GM23338 (cell line): ENCODE data around the gene FCN1. TPM values are rescaled to one million over a fixed set of nuclear protein-coding genes. Genes with fewer than 3 reads are reported as not detected.

Source experiments
- ATAC-seq: fragments of 200-7000 bp; cut with Tn5 transposase; 3 replicates; pipeline ENCODE4 v1.9.1; 2020
- DNase-seq: peaks from one replicate; pipeline ENCODE4 v3.0.0-alpha.2; 2015; ENCODE audit warnings: low spot score
- H2AFZ ChIP-seq: fragments of 200-600 bp; sonication (generic); 2 replicates; pipeline ENCODE4 v1.8.0; 2016; ENCODE audit warnings: antibody characterized with exemption, mild to moderate bottlenecking, moderate library complexity
- H3F3A ChIP-seq: fragments of 200-600 bp; sonication (generic); replicated peaks from 2 replicates; pipeline ENCODE4 v1.8.0; 2017; ENCODE audit warnings: antibody characterized with exemption, mixed run types, low read depth
- H3K27ac ChIP-seq: fragments of 200-600 bp; sonication (generic); 2 replicates; pipeline ENCODE4 v1.6.1; 2016; ENCODE audit warnings: low read depth
- H3K27me3 ChIP-seq: fragments of 200-600 bp; sonication (generic); 2 replicates; pipeline ENCODE4 v1.8.0; 2016; ENCODE audit warnings: mild to moderate bottlenecking, mixed run types, moderate library complexity; ENCODE audit not compliant: insufficient read depth
- H3K36me3 ChIP-seq: fragments of 200-600 bp; sonication (generic); 2 replicates; pipeline ENCODE4 v1.8.0; 2016; ENCODE audit warnings: mild to moderate bottlenecking; ENCODE audit not compliant: insufficient read depth
- H3K4me1 ChIP-seq: fragments of 200-600 bp; sonication (generic); 2 replicates; pipeline ENCODE4 v1.8.0; 2016; ENCODE audit warnings: mild to moderate bottlenecking, moderate library complexity; ENCODE audit not compliant: insufficient read depth
- H3K4me2 ChIP-seq: fragments of 200-600 bp; sonication (generic); 2 replicates; pipeline ENCODE4 v1.7.1; 2017; ENCODE audit warnings: mixed run types
- H3K4me3 ChIP-seq: fragments of 200-600 bp; sonication (generic); 2 replicates; pipeline ENCODE4 v1.6.1; 2016; ENCODE audit warnings: mixed run types
- H3K79me2 ChIP-seq: fragments of 200-600 bp; sonication (generic); replicated peaks from 2 replicates; pipeline ENCODE4 v1.8.0; 2017; ENCODE audit warnings: mild to moderate bottlenecking; ENCODE audit not compliant: insufficient read depth
- H3K9me2 ChIP-seq: fragments of 200-600 bp; sonication (generic); 2 replicates; pipeline ENCODE4 v1.8.0; 2017; ENCODE audit not compliant: insufficient read depth
- H4K20me1 ChIP-seq: fragments of 200-600 bp; sonication (generic); replicated peaks from 2 replicates; pipeline ENCODE4 v1.8.0; 2017; ENCODE audit warnings: mild to moderate bottlenecking; ENCODE audit not compliant: insufficient read depth
- H3K27ac Mint-ChIP-seq: 2 replicates; pipeline ENCODE4 v1.8.0; 2020; ENCODE audit warnings: inconsistent platforms, mild to moderate bottlenecking, moderate library complexity, mixed read lengths
- H3K27me3 Mint-ChIP-seq: 3 replicates; pipeline ENCODE4 v1.8.0; 2022; ENCODE audit warnings: low read depth, mild to moderate bottlenecking, moderate library complexity, mixed read lengths, inconsistent platforms; ENCODE audit not compliant: insufficient read depth, poor library complexity
- H3K36me3 Mint-ChIP-seq: 3 replicates; pipeline ENCODE4 v1.8.0; 2021; ENCODE audit warnings: low read depth, mild to moderate bottlenecking, inconsistent platforms, moderate library complexity, mixed read lengths
- H3K4me1 Mint-ChIP-seq: 3 replicates; pipeline ENCODE4 v1.8.0; 2020; ENCODE audit warnings: mild to moderate bottlenecking, inconsistent platforms, mixed read lengths
- H3K4me3 Mint-ChIP-seq: 3 replicates; pipeline ENCODE4 v1.8.0; 2021; ENCODE audit warnings: moderate library complexity, mild to moderate bottlenecking, inconsistent platforms, mixed read lengths
- H3K9me3 Mint-ChIP-seq: 3 replicates; pipeline ENCODE4 v1.8.0; 2020; ENCODE audit warnings: moderate library complexity, mild to moderate bottlenecking, inconsistent platforms, mixed read lengths
- CREB1 ChIP-seq: fragments of 250-450 bp; sonication (Bioruptor Pico); IDR thresholded peaks from 2 replicates; pipeline ENCODE4 v1.5.0; 2020; ENCODE audit warnings: low read depth, mild to moderate bottlenecking, moderate library complexity
- EZH2 ChIP-seq: fragments of 200-600 bp; sonication (generic); IDR thresholded peaks from one replicate; pipeline ENCODE4 v1.8.0; 2017; ENCODE audit warnings: antibody characterized with exemption, mild to moderate bottlenecking, low read depth; ENCODE audit not compliant: unreplicated experiment
- EZH2phosphoT487 ChIP-seq: fragments of 200-600 bp; sonication (generic); IDR thresholded peaks from one replicate; pipeline ENCODE4 v1.8.1; 2018; ENCODE audit warnings: antibody characterized with exemption; ENCODE audit not compliant: unreplicated experiment
- JUNB ChIP-seq: IDR thresholded peaks from one replicate; pipeline ENCODE4 v1.6.1; 2016; ENCODE audit warnings: antibody characterized with exemption; ENCODE audit not compliant: unreplicated experiment
- NANOG ChIP-seq: IDR thresholded peaks from 2 replicates; pipeline ENCODE4 v1.6.1; 2016; ENCODE audit warnings: antibody characterized with exemption, borderline replicate concordance
- POLR2AphosphoS5 ChIP-seq: IDR thresholded peaks from 2 replicates; pipeline ENCODE4 v1.6.1; 2016; ENCODE audit warnings: antibody characterized with exemption, low read depth
- STAT1 ChIP-seq: IDR thresholded peaks from one replicate; pipeline ENCODE4 v1.6.1; 2016; ENCODE audit warnings: antibody characterized with exemption; ENCODE audit not compliant: unreplicated experiment
- ZNF114 ChIP-seq: fragments of 250-450 bp; sonication (Bioruptor Pico); IDR thresholded peaks from 2 replicates; pipeline ENCODE4 v1.5.0; 2020; ENCODE audit warnings: mild to moderate bottlenecking, moderate library complexity
- ZNF331 ChIP-seq: fragments of 250-450 bp; sonication (Bioruptor Pico); IDR thresholded peaks from 2 replicates; pipeline ENCODE4 v1.5.0; 2020; ENCODE audit warnings: low read depth, mild to moderate bottlenecking, moderate library complexity
- polyA plus RNA-seq: library from polyadenylated mRNA; unstranded; fragments of >200 nt; fragmentation: Nextera tagmentation; extraction: Ambion mirVana; gene quantifications from 2 replicates; pipeline ENCODE4 v1.2.1, GENCODE V29; 2016
- total RNA-seq: library from RNA; depleted of rRNA; stranded (reverse); fragments of >200 nt; shearing (Covaris generic); gene quantifications from 2 replicates; pipeline ENCODE4 v1.2.3, GENCODE V29; 2014
- TF ChIP-seq, protein P1 (sequence below), 2 experiments: fragments of 200-600 bp in 1 of 2; sonication (generic) in 1 of 2; conservative IDR thresholded peaks; 2 replicates each; pipeline versions ENCODE4 v1.5.1 to v1.6.1; 2016 to 2017; ENCODE audit warnings: antibody characterized with exemption in 2 of 2, low read depth in 2 of 2, mild to moderate bottlenecking in 2 of 2, moderate library complexity in 1 of 2
- TF ChIP-seq, protein P2 (sequence below): IDR thresholded peaks from one replicate; pipeline ENCODE4 v1.6.1; 2018; ENCODE audit warnings: antibody characterized with exemption; ENCODE audit not compliant: unreplicated experiment
- TF ChIP-seq, protein P3 (sequence below): IDR thresholded peaks from 2 replicates; pipeline ENCODE4 v1.6.1; 2016; ENCODE audit warnings: antibody characterized with exemption
- TF ChIP-seq, protein P4 (sequence below): fragments of 250-450 bp; sonication (Bioruptor Pico); IDR thresholded peaks from 2 replicates; pipeline ENCODE4 v1.5.0; 2020; ENCODE audit warnings: mild to moderate bottlenecking, moderate library complexity

The FCN1 gene
- total and polyA plus RNA-seq, 2 experiments from 2014 or later = not detected

DNA sequence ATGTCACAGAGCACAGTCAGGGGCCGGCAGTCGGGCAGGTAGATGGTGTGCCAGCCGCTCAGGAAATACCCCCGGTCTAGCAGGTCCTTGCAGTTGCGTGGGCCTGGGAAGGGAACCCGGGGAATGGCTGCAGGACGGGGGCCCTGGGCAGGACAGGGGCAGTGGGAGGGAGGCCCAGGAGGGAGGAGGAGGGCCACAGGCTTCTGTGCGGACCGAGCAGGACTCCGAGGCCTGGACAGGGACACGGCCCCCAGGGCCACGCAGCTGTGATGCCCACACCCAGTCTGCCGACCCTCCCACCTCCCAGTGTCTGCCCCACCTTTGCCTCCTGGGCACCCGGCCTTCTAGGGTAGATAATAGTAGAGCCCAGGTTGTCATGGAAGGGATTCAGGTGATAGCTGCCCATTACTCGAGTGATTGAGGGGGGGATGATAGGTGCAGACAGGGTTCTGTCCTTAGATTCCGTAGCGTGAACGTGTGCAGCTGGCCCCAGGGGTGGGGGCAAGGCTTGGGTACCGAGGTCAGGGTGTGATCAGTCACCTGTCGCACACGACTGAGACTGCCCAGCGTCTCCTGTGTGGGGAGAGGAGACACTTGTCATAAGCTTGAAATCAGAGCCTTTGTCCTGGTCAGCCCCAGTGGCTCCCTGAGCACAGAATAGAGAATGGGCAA, 4.5 kb downstream of the FCN1 start:
- Mint-ChIP-seq H3K27me3 (peaks cover 7% of the 10 kb centered on the region), H3K36me3 (no peaks in the 10 kb centered on the region), H3K9me3 (peaks cover under 1% of the 10 kb centered on the region; the same call in 1 of the 3 replicates), H3K4me1 (no peaks in the 10 kb centered on the region), H3K27ac (no peak overlapping the region), H3K4me3 (no peak overlapping the region)
- H3K9me2 ChIP-seq = no peaks in the 10 kb centered on the region
- H2AFZ ChIP-seq = no peak overlapping the region
- no peaks in the 10 kb centered on the region for H3F3A ChIP-seq
- H3K27me3 ChIP-seq = no peaks in the 10 kb centered on the region
- H3K27ac ChIP-seq = no peak overlapping the region
- TF ChIP-seq, protein P1, sequence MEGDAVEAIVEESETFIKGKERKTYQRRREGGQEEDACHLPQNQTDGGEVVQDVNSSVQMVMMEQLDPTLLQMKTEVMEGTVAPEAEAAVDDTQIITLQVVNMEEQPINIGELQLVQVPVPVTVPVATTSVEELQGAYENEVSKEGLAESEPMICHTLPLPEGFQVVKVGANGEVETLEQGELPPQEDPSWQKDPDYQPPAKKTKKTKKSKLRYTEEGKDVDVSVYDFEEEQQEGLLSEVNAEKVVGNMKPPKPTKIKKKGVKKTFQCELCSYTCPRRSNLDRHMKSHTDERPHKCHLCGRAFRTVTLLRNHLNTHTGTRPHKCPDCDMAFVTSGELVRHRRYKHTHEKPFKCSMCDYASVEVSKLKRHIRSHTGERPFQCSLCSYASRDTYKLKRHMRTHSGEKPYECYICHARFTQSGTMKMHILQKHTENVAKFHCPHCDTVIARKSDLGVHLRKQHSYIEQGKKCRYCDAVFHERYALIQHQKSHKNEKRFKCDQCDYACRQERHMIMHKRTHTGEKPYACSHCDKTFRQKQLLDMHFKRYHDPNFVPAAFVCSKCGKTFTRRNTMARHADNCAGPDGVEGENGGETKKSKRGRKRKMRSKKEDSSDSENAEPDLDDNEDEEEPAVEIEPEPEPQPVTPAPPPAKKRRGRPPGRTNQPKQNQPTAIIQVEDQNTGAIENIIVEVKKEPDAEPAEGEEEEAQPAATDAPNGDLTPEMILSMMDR (conservative IDR thresholded peaks at IDR 0.05; ENCODE audit: low read depth in 2 of 2) = no peak
- TF ChIP-seq EZH2 (no peak), ZNF114 (CRISPR knock-in tag) (no peak), NANOG (no peak), CREB1 (no peak), EZH2phosphoT487 (no peak), POLR2AphosphoS5 (no peak), STAT1 (no peak), ZNF331 (CRISPR knock-in tag) (no peak), JUNB (no peak)
- TF ChIP-seq, protein P2, sequence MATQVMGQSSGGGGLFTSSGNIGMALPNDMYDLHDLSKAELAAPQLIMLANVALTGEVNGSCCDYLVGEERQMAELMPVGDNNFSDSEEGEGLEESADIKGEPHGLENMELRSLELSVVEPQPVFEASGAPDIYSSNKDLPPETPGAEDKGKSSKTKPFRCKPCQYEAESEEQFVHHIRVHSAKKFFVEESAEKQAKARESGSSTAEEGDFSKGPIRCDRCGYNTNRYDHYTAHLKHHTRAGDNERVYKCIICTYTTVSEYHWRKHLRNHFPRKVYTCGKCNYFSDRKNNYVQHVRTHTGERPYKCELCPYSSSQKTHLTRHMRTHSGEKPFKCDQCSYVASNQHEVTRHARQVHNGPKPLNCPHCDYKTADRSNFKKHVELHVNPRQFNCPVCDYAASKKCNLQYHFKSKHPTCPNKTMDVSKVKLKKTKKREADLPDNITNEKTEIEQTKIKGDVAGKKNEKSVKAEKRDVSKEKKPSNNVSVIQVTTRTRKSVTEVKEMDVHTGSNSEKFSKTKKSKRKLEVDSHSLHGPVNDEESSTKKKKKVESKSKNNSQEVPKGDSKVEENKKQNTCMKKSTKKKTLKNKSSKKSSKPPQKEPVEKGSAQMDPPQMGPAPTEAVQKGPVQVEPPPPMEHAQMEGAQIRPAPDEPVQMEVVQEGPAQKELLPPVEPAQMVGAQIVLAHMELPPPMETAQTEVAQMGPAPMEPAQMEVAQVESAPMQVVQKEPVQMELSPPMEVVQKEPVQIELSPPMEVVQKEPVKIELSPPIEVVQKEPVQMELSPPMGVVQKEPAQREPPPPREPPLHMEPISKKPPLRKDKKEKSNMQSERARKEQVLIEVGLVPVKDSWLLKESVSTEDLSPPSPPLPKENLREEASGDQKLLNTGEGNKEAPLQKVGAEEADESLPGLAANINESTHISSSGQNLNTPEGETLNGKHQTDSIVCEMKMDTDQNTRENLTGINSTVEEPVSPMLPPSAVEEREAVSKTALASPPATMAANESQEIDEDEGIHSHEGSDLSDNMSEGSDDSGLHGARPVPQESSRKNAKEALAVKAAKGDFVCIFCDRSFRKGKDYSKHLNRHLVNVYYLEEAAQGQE = no peak
- TF ChIP-seq, protein P3, sequence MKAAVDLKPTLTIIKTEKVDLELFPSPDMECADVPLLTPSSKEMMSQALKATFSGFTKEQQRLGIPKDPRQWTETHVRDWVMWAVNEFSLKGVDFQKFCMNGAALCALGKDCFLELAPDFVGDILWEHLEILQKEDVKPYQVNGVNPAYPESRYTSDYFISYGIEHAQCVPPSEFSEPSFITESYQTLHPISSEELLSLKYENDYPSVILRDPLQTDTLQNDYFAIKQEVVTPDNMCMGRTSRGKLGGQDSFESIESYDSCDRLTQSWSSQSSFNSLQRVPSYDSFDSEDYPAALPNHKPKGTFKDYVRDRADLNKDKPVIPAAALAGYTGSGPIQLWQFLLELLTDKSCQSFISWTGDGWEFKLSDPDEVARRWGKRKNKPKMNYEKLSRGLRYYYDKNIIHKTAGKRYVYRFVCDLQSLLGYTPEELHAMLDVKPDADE = no peak
- TF ChIP-seq, protein P4, sequence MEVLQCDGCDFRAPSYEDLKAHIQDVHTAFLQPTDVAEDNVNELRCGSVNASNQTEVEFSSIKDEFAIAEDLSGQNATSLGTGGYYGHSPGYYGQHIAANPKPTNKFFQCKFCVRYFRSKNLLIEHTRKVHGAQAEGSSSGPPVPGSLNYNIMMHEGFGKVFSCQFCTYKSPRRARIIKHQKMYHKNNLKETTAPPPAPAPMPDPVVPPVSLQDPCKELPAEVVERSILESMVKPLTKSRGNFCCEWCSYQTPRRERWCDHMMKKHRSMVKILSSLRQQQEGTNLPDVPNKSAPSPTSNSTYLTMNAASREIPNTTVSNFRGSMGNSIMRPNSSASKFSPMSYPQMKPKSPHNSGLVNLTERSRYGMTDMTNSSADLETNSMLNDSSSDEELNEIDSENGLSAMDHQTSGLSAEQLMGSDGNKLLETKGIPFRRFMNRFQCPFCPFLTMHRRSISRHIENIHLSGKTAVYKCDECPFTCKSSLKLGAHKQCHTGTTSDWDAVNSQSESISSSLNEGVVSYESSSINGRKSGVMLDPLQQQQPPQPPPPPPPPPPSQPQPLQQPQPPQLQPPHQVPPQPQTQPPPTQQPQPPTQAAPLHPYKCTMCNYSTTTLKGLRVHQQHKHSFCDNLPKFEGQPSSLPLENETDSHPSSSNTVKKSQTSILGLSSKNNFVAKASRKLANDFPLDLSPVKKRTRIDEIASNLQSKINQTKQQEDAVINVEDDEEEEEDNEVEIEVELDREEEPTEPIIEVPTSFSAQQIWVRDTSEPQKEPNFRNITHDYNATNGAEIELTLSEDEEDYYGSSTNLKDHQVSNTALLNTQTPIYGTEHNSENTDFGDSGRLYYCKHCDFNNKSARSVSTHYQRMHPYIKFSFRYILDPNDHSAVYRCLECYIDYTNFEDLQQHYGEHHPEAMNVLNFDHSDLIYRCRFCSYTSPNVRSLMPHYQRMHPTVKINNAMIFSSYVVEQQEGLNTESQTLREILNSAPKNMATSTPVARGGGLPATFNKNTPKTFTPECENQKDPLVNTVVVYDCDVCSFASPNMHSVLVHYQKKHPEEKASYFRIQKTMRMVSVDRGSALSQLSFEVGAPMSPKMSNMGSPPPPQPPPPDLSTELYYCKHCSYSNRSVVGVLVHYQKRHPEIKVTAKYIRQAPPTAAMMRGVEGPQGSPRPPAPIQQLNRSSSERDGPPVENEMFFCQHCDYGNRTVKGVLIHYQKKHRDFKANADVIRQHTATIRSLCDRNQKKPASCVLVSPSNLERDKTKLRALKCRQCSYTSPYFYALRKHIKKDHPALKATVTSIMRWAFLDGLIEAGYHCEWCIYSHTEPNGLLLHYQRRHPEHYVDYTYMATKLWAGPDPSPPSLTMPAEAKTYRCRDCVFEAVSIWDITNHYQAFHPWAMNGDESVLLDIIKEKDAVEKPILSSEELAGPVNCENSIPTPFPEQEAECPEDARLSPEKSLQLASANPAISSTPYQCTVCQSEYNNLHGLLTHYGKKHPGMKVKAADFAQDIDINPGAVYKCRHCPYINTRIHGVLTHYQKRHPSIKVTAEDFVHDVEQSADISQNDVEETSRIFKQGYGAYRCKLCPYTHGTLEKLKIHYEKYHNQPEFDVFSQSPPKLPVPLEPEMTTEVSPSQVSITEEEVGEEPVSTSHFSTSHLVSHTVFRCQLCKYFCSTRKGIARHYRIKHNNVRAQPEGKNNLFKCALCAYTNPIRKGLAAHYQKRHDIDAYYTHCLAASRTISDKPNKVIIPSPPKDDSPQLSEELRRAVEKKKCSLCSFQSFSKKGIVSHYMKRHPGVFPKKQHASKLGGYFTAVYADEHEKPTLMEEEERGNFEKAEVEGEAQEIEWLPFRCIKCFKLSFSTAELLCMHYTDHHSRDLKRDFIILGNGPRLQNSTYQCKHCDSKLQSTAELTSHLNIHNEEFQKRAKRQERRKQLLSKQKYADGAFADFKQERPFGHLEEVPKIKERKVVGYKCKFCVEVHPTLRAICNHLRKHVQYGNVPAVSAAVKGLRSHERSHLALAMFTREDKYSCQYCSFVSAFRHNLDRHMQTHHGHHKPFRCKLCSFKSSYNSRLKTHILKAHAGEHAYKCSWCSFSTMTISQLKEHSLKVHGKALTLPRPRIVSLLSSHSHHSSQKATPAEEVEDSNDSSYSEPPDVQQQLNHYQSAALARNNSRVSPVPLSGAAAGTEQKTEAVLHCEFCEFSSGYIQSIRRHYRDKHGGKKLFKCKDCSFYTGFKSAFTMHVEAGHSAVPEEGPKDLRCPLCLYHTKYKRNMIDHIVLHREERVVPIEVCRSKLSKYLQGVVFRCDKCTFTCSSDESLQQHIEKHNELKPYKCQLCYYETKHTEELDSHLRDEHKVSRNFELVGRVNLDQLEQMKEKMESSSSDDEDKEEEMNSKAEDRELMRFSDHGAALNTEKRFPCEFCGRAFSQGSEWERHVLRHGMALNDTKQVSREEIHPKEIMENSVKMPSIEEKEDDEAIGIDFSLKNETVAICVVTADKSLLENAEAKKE (CRISPR knock-in tag) = no peak
- no peaks in the 10 kb centered on the region for H3K36me3 ChIP-seq
- H3K4me2 ChIP-seq = no peak overlapping the region
- no peaks in the 10 kb centered on the region for H3K79me2 ChIP-seq
- ATAC-seq (no peak), DNase-seq (no peak)
- H3K4me1 ChIP-seq = no peaks in the 10 kb centered on the region
- no peak overlapping the region for H3K4me3 ChIP-seq
- H4K20me1 ChIP-seq = no peaks in the 10 kb centered on the region
